HepG2 (cell line): Measurements from ENCODE around the gene MRPL20. TPM values are rescaled to one million over a fixed set of nuclear protein-coding genes. Genes with fewer than 3 reads are reported as not detected.

Source experiments
- ADNP ChIP-seq: sonication (generic); formaldehyde crosslinking; IDR thresholded peaks from 2 replicates; pipeline ENCODE4 v1.4.0; 2020; ENCODE audit warnings: missing genetic modification reagents
- DMTF1 ChIP-seq: sonication (generic); formaldehyde crosslinking; IDR thresholded peaks from 2 replicates; pipeline ENCODE4 v1.4.0; 2020; ENCODE audit warnings: mild to moderate bottlenecking, missing genetic modification reagents
- DRAP1 ChIP-seq: IDR thresholded peaks from 2 replicates; pipeline ENCODE4 v1.6.1; 2016; ENCODE audit warnings: missing genetic modification reagents, missing compliant biosample characterization
- EED ChIP-seq: sonication (generic); formaldehyde crosslinking; IDR thresholded peaks from 2 replicates; pipeline ENCODE4 v1.5.0; 2020; ENCODE audit warnings: mild to moderate bottlenecking, missing genetic modification reagents
- ELK4 ChIP-seq: sonication (generic); formaldehyde crosslinking; IDR thresholded peaks from 2 replicates; pipeline ENCODE4 v1.9.0; 2021; ENCODE audit warnings: missing genetic modification reagents, borderline replicate concordance
- HDAC6 ChIP-seq: fragments of 200-600 bp; sonication (generic); IDR thresholded peaks from 2 replicates; pipeline ENCODE4 v1.7.0; 2017; ENCODE audit warnings: mild to moderate bottlenecking, antibody characterized with exemption, low read length, low read depth
- HMGA1 ChIP-seq: sonication (generic); formaldehyde crosslinking; conservative IDR thresholded peaks from 2 replicates; pipeline ENCODE4 v1.4.0; 2020; ENCODE audit warnings: missing genetic modification reagents
- HNF4G ChIP-seq, 2 experiments: sonication (generic) in 1 of 2; formaldehyde crosslinking in 1 of 2; IDR thresholded peaks; 2 replicates each; pipeline versions ENCODE4 v1.4.0 to v1.6.1; 2011 to 2020; ENCODE audit warnings: borderline replicate concordance in 2 of 2, low read depth in 2 of 2, mild to moderate bottlenecking in 2 of 2, low read length in 1 of 2, missing genetic modification reagents in 1 of 2, moderate library complexity in 1 of 2
- JUND ChIP-seq: sonication (generic); formaldehyde crosslinking; IDR thresholded peaks from 2 replicates; pipeline ENCODE4 v1.8.0; 2022; ENCODE audit warnings: mild to moderate bottlenecking, missing genetic modification reagents
- NFE2 ChIP-seq: sonication (generic); formaldehyde crosslinking; IDR thresholded peaks from 2 replicates; pipeline ENCODE4 v1.4.0; 2020; ENCODE audit warnings: missing genetic modification reagents
- NR2F1 ChIP-seq, 2 experiments: fragments of 450-650 bp in 1 of 2; formaldehyde crosslinking in 1 of 2; IDR thresholded peaks; 2 replicates each; pipeline versions ENCODE4 v1.5.0 to v1.6.1; 2016 to 2020; ENCODE audit warnings: mild to moderate bottlenecking in 1 of 2, missing compliant biosample characterization in 1 of 2, missing genetic modification reagents in 1 of 2, moderate library complexity in 1 of 2
- NR3C1 ChIP-seq: sonication (generic); formaldehyde crosslinking; IDR thresholded peaks from 2 replicates; pipeline ENCODE4 v1.4.0; 2020; ENCODE audit warnings: missing genetic modification reagents
- PHF20 ChIP-seq: sonication (generic); formaldehyde crosslinking; IDR thresholded peaks from 2 replicates; pipeline ENCODE4 v1.5.0; 2020; ENCODE audit warnings: mild to moderate bottlenecking, missing genetic modification reagents
- PRMT3 ChIP-seq: sonication (generic); formaldehyde crosslinking; IDR thresholded peaks from 2 replicates; pipeline ENCODE4 v1.8.1; 2022; ENCODE audit warnings: low read depth, mild to moderate bottlenecking, moderate library complexity, missing genetic modification reagents, borderline replicate concordance
- RAD51 ChIP-seq: fragments of 450-650 bp; IDR thresholded peaks from 2 replicates; pipeline ENCODE4 v1.6.1; 2016; ENCODE audit warnings: borderline replicate concordance
- RXRA ChIP-seq: sonication (generic); formaldehyde crosslinking; IDR thresholded peaks from 2 replicates; pipeline ENCODE4 v1.5.1; 2020; ENCODE audit warnings: missing genetic modification reagents
- SMAD9 ChIP-seq: sonication (generic); formaldehyde crosslinking; IDR thresholded peaks from 2 replicates; pipeline ENCODE4 v1.5.1; 2020; ENCODE audit warnings: mild to moderate bottlenecking, missing genetic modification reagents
- SP4 ChIP-seq: sonication (generic); formaldehyde crosslinking; IDR thresholded peaks from 2 replicates; pipeline ENCODE4 v1.8.1; 2023; ENCODE audit warnings: mild to moderate bottlenecking, missing genetic modification reagents
- ZNF180 ChIP-seq: sonication (generic); formaldehyde crosslinking; IDR thresholded peaks from 2 replicates; pipeline ENCODE4 v1.4.0; 2020; ENCODE audit warnings: low read depth, missing genetic modification reagents, borderline replicate concordance
- ZNF3 ChIP-seq: IDR thresholded peaks from 2 replicates; pipeline ENCODE4 v1.7.0; 2017; ENCODE audit warnings: inconsistent platforms
- ZNF660 ChIP-seq: sonication (generic); formaldehyde crosslinking; IDR thresholded peaks from 2 replicates; pipeline ENCODE4 v1.5.1; 2020; ENCODE audit warnings: mild to moderate bottlenecking, low read depth, missing genetic modification reagents, borderline replicate concordance
- ZNF777 ChIP-seq: sonication (generic); formaldehyde crosslinking; IDR thresholded peaks from 2 replicates; pipeline ENCODE4 v1.4.0; 2020; ENCODE audit warnings: missing genetic modification reagents
- polyA plus RNA-seq, 8 experiments: library from polyadenylated mRNA; depleted of rRNA in 3 of 8; stranded (reverse) in 7 of 8; unstranded in 1 of 8; fragments of >200 nt; fragmentation: Illumina TruSeq in 4 of 8; extraction: Trizol in 4 of 8; gene quantifications; 2 replicates each; pipeline versions ENCODE4 v1.2.1 to v1.2.3, GENCODE V29; 2011 to 2016; ENCODE audit warnings: low read depth in 4 of 8, missing spikeins in 1 of 8, mixed read lengths in 1 of 8; ENCODE audit not compliant: insufficient read depth in 1 of 8
- total RNA-seq, 5 experiments: library from RNA; depleted of rRNA; stranded (reverse); fragments of >200 nt; fragmentation: Illumina TruSeq; extraction: Trizol; gene quantifications; 2 replicates each; pipeline ENCODE4 v1.2.3, GENCODE V29; 2016; ENCODE audit warnings: low read depth in 1 of 5
- TF ChIP-seq, protein P1 (sequence below), 2 experiments: IDR thresholded peaks; 2 replicates each; pipeline ENCODE4 v1.6.1; 2011 to 2012; ENCODE audit warnings: low read length in 2 of 2, borderline replicate concordance in 1 of 2, low read depth in 1 of 2, mild to moderate bottlenecking in 1 of 2, moderate library complexity in 1 of 2

MRPL20 gene
- total and polyA plus RNA-seq, 2 of the 13 experiments (the other 11 are each of a cell fraction or from before 2014, with no cell fraction given), result 59.2 to 127 TPM

GRCh38 chr1:1421147-1421906 lies 14.2 kb upstream of the MRPL20 start, which contains the start of gene ANKRD65 (continued):
- TF ChIP-seq ELK4 (CRISPR knock-in tag) (no peak), ZNF660 (no peak), DMTF1 (CRISPR knock-in tag) (no peak), ZNF3 (CRISPR knock-in tag) (no peak), NR3C1 (CRISPR knock-in tag) (no peak), DRAP1 (CRISPR knock-in tag) (peak; percentile 84), EED (CRISPR knock-in tag) (no peak), SMAD9 (CRISPR knock-in tag) (no peak), PHF20 (0 out of 2 replicates have a peak, but pooled peaks have one; percentile 23), RXRA (CRISPR knock-in tag) (peak; percentile 78), NR2F1 (CRISPR knock-in tag; IDR thresholded peaks at IDR 0.05) (no peak), HNF4G (IDR thresholded peaks at IDR 0.05; ENCODE audit: borderline replicate concordance, low read depth, low read length) (0 out of 2 replicates have a peak, but pooled peaks have one; percentile 40), HNF4G (CRISPR knock-in tag; IDR thresholded peaks at IDR 0.05; ENCODE audit: borderline replicate concordance, low read depth) (no peak), PRMT3 (no peak), HMGA1 (CRISPR knock-in tag) (no peak), HDAC6 (no peak), ZNF180 (CRISPR knock-in tag) (no peak), RAD51 (no peak), JUND (CRISPR knock-in tag) (0 out of 2 replicates have a peak, but pooled peaks have one; percentile 25), ZNF777 (CRISPR knock-in tag) (no peak), SP4 (CRISPR knock-in tag) (no peak), ADNP (no peak), NFE2 (CRISPR knock-in tag) (no peak)
- TF ChIP-seq, protein P1, sequence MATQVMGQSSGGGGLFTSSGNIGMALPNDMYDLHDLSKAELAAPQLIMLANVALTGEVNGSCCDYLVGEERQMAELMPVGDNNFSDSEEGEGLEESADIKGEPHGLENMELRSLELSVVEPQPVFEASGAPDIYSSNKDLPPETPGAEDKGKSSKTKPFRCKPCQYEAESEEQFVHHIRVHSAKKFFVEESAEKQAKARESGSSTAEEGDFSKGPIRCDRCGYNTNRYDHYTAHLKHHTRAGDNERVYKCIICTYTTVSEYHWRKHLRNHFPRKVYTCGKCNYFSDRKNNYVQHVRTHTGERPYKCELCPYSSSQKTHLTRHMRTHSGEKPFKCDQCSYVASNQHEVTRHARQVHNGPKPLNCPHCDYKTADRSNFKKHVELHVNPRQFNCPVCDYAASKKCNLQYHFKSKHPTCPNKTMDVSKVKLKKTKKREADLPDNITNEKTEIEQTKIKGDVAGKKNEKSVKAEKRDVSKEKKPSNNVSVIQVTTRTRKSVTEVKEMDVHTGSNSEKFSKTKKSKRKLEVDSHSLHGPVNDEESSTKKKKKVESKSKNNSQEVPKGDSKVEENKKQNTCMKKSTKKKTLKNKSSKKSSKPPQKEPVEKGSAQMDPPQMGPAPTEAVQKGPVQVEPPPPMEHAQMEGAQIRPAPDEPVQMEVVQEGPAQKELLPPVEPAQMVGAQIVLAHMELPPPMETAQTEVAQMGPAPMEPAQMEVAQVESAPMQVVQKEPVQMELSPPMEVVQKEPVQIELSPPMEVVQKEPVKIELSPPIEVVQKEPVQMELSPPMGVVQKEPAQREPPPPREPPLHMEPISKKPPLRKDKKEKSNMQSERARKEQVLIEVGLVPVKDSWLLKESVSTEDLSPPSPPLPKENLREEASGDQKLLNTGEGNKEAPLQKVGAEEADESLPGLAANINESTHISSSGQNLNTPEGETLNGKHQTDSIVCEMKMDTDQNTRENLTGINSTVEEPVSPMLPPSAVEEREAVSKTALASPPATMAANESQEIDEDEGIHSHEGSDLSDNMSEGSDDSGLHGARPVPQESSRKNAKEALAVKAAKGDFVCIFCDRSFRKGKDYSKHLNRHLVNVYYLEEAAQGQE (IDR thresholded peaks at IDR 0.05; ENCODE audit: borderline replicate concordance in 1 of 2, low read depth in 1 of 2, low read length in 2 of 2), result no peak
